ENCODE measurements around the gene IRF4. TPM values are rescaled to one million over a fixed set of nuclear protein-coding genes. Genes with fewer than 3 reads are reported as not detected.

IRF4 gene
- total and polyA plus RNA-seq, 11 donors, result 0.08 to 4.4 (median 0.30) TPM; not detected in 1

GRCh38 chr6:345747-346385 is 45.7 kb upstream of the IRF4 start:
- intact Hi-C loops (cut with DNase I), result no loop called here
- 87 to 90% (median 89%) methylated on average over 17 of the region's 17 CpGs for WGBS, 4 donors
- Histone ChIP-seq H3K4me1 (peaks cover 0 to 28% (median 16%) of the 10 kb centered on the region in 12 donors), H3K27me3 (no peaks in the 10 kb centered on the region), H3K27ac (no peak overlapping the region), H3K9me3 (no peaks in the 10 kb centered on the region), H3K4me3 (no peak overlapping the region), H3K36me3 (peaks cover 0 to 49% (median 33%) of the 10 kb centered on the region in 9 donors)
- DNase-seq, result peak in 1 of 5 donors; percentile 13
- no peak for TF ChIP-seq CTCF (IDR thresholded peaks at IDR 0.05)
- TF ChIP-seq POLR2A (IDR thresholded peaks at IDR 0.05), result no peak
- ATAC-seq, result no peak

- no peak for TF ChIP-seq POLR2A (IDR thresholded peaks at IDR 0.05)
- TF ChIP-seq CTCF (IDR thresholded peaks at IDR 0.05), result no peak
- Histone ChIP-seq H3K4me3 (no peak overlapping the region), H3K9me3 (no peaks in the 10 kb centered on the region), H3K4me1 (peaks cover 0 to 27% (median 13%) of the 10 kb centered on the region in 12 donors), H3K27me3 (no peaks in the 10 kb centered on the region), H3K36me3 (peaks cover 0 to 55% (median 39%) of the 10 kb centered on the region in 9 donors), H3K27ac (no peak overlapping the region)
- 67 to 77% (median 73%) methylated on average over 10 of the region's 10 CpGs for WGBS, 4 donors
- peak in 1 of 5 donors; percentile 34 for DNase-seq
- no peak for ATAC-seq
- intact Hi-C loops (cut with DNase I), result no loop called here
Measured at GRCh38 chr6:346386-347030, 45.0 kb upstream of the IRF4 start.

- TF ChIP-seq POLR2A (IDR thresholded peaks at IDR 0.05) (no peak), CTCF (IDR thresholded peaks at IDR 0.05) (no peak)
- no peak overlapping the region for H3K27ac ChIP-seq
- H3K4me1 ChIP-seq, result peaks cover 0 to 25% (median 11%) of the 10 kb centered on the region in 12 donors
- ATAC-seq (no peak), DNase-seq (peak in 1 of 5 donors; percentile 25)
- H3K9me3 ChIP-seq, result no peaks in the 10 kb centered on the region
- intact Hi-C loops (cut with DNase I), result no loop called here
- H3K27me3 ChIP-seq, result no peaks in the 10 kb centered on the region
- no peak overlapping the region for H3K4me3 ChIP-seq
- WGBS, 4 donors, result 86 to 92% (median 88%) methylated on average over 4 of the region's 4 CpGs
- H3K36me3 ChIP-seq, result peaks cover 0 to 63% (median 41%) of the 10 kb centered on the region in 9 donors
Measured at GRCh38 chr6:347232-347631, 44.3 kb upstream of the IRF4 start.
